ENCODE results near the gene GATAD2B.
"Not testable (repeated sequence)": the region's sequence is repeated elsewhere in the genome, so short reads cannot be mapped to it uniquely, and the experiment has no call there.

The GATAD2B gene

DNA sequence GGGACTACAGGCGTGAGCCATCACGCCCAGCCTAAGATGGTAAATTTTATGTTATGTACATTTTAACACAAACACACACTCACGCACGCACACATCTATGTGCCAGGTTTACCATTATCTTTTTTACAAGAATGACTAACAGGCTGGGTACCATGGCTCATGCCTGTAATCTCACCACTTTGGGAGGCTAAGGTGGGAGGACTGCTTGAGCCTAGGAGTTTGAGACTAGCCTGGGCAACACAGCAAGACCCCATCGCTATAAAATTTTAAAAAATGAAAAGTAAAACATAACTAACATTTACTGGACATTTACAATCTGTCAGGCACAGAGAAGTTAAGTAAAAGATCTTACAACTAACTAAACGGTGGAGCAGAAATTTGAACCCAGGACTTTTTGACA, 14.7 kb downstream of the GATAD2B start:
- Histone ChIP-seq H3K9ac (ENCODE audit: low read length in 2 of 2) (no peak overlapping the region), H3K4me1 (ENCODE audit: control insufficient read depth, insufficient read depth, low read length) (no peaks in the 10 kb centered on the region), H3K27ac (ENCODE audit: low read length) (no peak overlapping the region), H3K27me3 (ENCODE audit: control insufficient read depth in 1 of 2, insufficient read depth in 2 of 2, low read length in 2 of 2) (no peaks in the 10 kb centered on the region), H3K36me3 (ENCODE audit: control insufficient read depth in 2 of 2, insufficient read depth in 2 of 2, low read length in 2 of 2) (peaks cover 0 to 2% of the 10 kb centered on the region in 2 donors), H3K9me3 (ENCODE audit: control insufficient read depth in 2 of 2, low read length in 2 of 2) (no peaks in the 10 kb centered on the region), H3K4me3 (ENCODE audit: low read length in 2 of 2) (no peak overlapping the region)

DNA sequence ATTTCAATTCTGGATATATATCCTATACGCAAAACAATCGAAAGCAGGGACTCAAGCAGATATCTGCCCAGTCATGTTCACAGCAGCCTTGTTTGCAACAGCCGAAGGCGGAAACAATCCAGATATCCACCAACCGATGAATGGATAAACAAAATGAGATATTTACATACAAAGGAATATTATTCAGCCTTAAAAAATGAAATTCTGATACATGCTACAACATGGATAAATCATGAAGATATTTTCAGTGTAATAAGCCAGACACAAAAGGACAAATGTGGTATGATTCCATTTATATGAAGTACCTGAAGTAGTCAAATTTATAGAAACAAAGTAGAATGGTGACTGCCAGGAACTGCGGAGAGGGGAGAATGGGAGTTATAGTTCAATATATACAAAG, 15.6 kb downstream of the GATAD2B start:
- no peaks in the 10 kb centered on the region for H3K27me3 ChIP-seq (ENCODE audit: control insufficient read depth in 1 of 2, insufficient read depth in 2 of 2, low read length in 2 of 2)

DNA sequence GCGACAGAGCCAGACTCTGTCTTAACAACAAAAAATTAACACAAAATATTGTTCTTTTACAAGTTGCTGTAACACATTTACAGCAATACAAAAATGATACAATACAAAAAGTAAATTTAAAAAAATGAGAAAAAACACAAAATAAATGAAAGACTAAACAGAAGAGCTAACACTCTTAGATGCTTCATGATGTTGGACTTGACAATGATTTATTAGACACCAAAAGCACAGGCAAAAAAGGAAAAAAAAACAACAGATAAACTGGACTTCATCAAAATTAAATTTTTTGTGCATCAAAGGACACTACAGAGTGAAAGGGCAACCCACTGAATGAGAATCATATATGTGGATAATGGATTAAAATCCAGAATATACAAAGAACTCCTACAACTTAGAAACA, 16.4 kb downstream of the GATAD2B start:
- Histone ChIP-seq H3K36me3 (ENCODE audit: control insufficient read depth in 2 of 2, insufficient read depth in 2 of 2, low read length in 2 of 2) (peaks cover 0 to 2% of the 10 kb centered on the region in 2 donors), H3K4me3 (ENCODE audit: low read length in 2 of 2) (no peak overlapping the region), H3K9me3 (ENCODE audit: control insufficient read depth in 2 of 2, low read length in 2 of 2) (no peaks in the 10 kb centered on the region), H3K9ac (ENCODE audit: low read length in 2 of 2) (no peak overlapping the region), H3K27ac (ENCODE audit: low read length) (no peak overlapping the region), H3K4me1 (ENCODE audit: control insufficient read depth, insufficient read depth, low read length) (no peaks in the 10 kb centered on the region), H3K27me3 (ENCODE audit: control insufficient read depth in 1 of 2, insufficient read depth in 2 of 2, low read length in 2 of 2) (no peaks in the 10 kb centered on the region)

More for the DNA sequence above, 15.6 kb downstream of the GATAD2B start:
- Histone ChIP-seq H3K4me3 (ENCODE audit: low read length in 2 of 2) (no peak overlapping the region), H3K9ac (ENCODE audit: low read length in 2 of 2) (no peak overlapping the region), H3K27ac (ENCODE audit: low read length) (no peak overlapping the region), H3K4me1 (ENCODE audit: control insufficient read depth, insufficient read depth, low read length) (no peaks in the 10 kb centered on the region), H3K9me3 (ENCODE audit: control insufficient read depth in 2 of 2, low read length in 2 of 2) (no peaks in the 10 kb centered on the region), H3K36me3 (ENCODE audit: control insufficient read depth in 2 of 2, insufficient read depth in 2 of 2, low read length in 2 of 2) (peaks cover 0 to 2% of the 10 kb centered on the region in 2 donors)

DNA sequence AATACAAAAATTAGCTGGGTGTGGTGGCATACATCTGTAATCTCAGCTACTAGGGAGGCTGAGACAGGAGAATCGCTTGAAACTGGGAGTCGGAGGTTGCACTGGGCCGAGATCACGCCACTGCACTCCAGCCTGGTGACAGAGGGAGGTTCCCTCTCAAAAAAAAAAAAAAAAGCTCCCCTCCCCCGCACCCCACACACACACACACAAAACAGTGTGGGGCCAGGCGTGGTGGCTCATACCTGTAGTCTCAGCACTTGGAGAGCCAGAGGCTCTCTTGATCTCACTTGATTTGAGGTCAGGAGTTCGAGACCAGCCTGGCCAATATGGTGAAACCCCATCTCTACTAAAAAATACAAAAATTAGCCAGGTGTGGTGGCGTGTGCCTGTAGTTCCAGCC, 16.9 kb downstream of the GATAD2B start:
- H3K9ac ChIP-seq (ENCODE audit: low read length in 2 of 2); H3K9me3 ChIP-seq (ENCODE audit: control insufficient read depth in 2 of 2, low read length in 2 of 2): not testable (repeated sequence)

DNA sequence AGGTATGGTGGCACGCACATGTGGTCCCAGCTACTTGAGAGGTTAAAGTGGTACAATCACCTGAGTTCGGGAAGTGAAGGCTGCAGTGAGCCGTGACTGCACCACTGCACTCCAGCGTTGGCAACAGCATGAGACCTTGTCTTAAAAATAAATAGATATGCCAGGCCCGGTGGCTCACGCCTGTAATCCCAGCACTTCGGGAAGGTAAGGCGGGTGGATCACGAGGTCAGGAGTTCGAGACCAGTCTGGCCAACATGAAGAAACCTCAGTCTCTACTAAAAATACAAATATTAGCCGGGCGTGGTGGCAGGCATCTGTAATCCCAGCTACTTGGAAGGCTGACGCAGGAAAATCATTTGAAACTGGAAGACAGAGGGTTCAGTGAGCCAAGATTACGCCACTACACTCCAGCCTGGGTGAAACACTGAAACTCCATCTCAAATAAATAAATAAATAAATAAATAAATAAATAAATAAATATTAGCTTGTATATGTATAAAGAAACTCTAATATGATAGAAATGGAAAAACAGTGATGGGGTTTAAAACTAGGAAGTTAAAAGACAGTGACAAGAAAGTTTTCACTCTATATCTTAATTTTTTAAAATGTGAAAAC, 18.8 kb downstream of the GATAD2B start:
- no peaks in the 10 kb centered on the region for H3K27me3 ChIP-seq (ENCODE audit: control insufficient read depth in 1 of 2, insufficient read depth in 2 of 2, low read length in 2 of 2)
- H3K9ac ChIP-seq (ENCODE audit: low read length in 2 of 2), result no peak overlapping the region
- peaks cover 3 to 5% of the 10 kb centered on the region in 2 donors for H3K36me3 ChIP-seq (ENCODE audit: control insufficient read depth in 2 of 2, insufficient read depth in 2 of 2, low read length in 2 of 2)
- no peaks in the 10 kb centered on the region for H3K9me3 ChIP-seq (ENCODE audit: control insufficient read depth in 2 of 2, low read length in 2 of 2)
- H3K4me3 ChIP-seq (ENCODE audit: low read length in 2 of 2), result no peak overlapping the region
- H3K27ac ChIP-seq (ENCODE audit: low read length), result no peak overlapping the region
- no peaks in the 10 kb centered on the region for H3K4me1 ChIP-seq (ENCODE audit: control insufficient read depth, insufficient read depth, low read length)

More for the DNA sequence above, 16.9 kb downstream of the GATAD2B start:
- not testable (repeated sequence) for H3K36me3 ChIP-seq (ENCODE audit: control insufficient read depth in 2 of 2, insufficient read depth in 2 of 2, low read length in 2 of 2); H3K4me3 ChIP-seq (ENCODE audit: low read length in 2 of 2); H3K27me3 ChIP-seq (ENCODE audit: control insufficient read depth in 1 of 2, insufficient read depth in 2 of 2, low read length in 2 of 2); H3K27ac ChIP-seq (ENCODE audit: low read length); H3K4me1 ChIP-seq (ENCODE audit: control insufficient read depth, insufficient read depth, low read length)

DNA sequence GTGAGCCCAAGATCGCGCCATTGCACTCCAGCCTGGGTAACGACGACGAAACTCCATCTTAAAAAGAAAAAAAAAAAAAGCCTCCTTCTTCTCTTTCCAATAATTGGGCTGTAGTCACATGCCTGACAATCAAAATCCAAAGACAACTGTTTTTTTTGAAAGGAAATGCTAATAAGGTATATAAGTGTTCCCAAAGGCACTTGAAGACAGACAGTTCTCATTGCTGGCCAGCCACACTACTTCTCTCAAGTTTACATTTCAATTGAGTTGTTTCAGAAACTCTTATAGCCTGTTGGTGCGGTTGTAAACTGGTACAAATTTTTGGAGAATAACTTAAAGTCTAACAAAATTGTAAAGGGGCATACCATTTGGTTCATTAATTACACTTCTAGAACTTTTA, 23.3 kb downstream of the GATAD2B start:
- no peaks in the 10 kb centered on the region for H3K9me3 ChIP-seq (ENCODE audit: control insufficient read depth in 2 of 2, low read length in 2 of 2)
- H3K27me3 ChIP-seq (ENCODE audit: control insufficient read depth in 1 of 2, insufficient read depth in 2 of 2, low read length in 2 of 2), result no peaks in the 10 kb centered on the region
- peaks cover 3 to 8% of the 10 kb centered on the region in 2 donors for H3K36me3 ChIP-seq (ENCODE audit: control insufficient read depth in 2 of 2, insufficient read depth in 2 of 2, low read length in 2 of 2)
- no peak overlapping the region for H3K9ac ChIP-seq (ENCODE audit: low read length in 2 of 2)
- H3K4me3 ChIP-seq (ENCODE audit: low read length in 2 of 2), result no peak overlapping the region
- no peaks in the 10 kb centered on the region for H3K4me1 ChIP-seq (ENCODE audit: control insufficient read depth, insufficient read depth, low read length)
- no peak overlapping the region for H3K27ac ChIP-seq (ENCODE audit: low read length)

DNA sequence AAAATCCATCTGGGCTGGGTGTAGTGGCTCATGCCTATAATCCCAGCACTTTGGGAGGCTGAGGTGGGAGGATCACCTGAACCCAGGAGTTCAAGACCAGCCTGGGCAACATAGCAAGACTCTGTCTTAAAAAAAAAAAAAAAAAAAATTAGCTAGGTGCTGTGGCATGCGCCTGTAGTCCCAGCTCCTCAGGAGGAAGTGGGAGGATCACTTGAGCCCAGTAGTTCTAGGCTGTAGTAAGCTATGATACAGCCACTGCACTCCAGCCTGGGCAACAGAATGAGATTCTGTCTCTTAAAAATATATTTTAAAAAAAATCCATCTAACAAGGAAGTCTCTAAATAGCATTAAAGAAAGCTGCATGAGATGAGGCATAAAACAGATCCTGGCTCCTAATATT, 26.9 kb downstream of the GATAD2B start:
- H3K36me3 ChIP-seq (ENCODE audit: control insufficient read depth in 2 of 2, insufficient read depth in 2 of 2, low read length in 2 of 2); H3K9ac ChIP-seq (ENCODE audit: low read length in 2 of 2): not testable (repeated sequence)

DNA sequence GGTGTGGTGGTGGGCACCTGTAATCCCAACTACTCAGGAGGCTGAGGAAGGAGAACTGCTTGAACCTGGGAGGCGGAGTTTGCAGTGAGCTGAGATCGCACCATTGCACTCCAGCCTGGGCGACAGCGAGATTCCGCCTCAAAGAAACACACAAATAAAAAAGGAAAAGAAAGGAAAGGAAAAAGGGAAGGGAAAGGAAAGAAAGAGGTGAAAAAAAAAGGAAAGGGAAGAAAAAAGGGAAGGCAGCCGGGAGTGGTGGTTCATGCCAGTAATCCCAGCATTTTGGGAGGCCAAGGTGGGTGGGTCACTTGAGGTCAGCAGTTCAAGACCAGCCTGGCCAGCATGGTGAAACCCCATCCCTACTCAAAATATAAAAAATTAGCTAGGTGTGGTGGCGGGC, 31.7 kb downstream of the GATAD2B start:
- H3K36me3 ChIP-seq (ENCODE audit: control insufficient read depth in 2 of 2, insufficient read depth in 2 of 2, low read length in 2 of 2); H3K9ac ChIP-seq (ENCODE audit: low read length in 2 of 2); H3K27me3 ChIP-seq (ENCODE audit: control insufficient read depth in 1 of 2, insufficient read depth in 2 of 2, low read length in 2 of 2); H3K4me3 ChIP-seq (ENCODE audit: low read length in 2 of 2); H3K4me1 ChIP-seq (ENCODE audit: control insufficient read depth, insufficient read depth, low read length); H3K9me3 ChIP-seq (ENCODE audit: control insufficient read depth in 2 of 2, low read length in 2 of 2); H3K27ac ChIP-seq (ENCODE audit: low read length): not testable (repeated sequence)

More for the DNA sequence above, 26.9 kb downstream of the GATAD2B start:
- H3K4me3 ChIP-seq (ENCODE audit: low read length in 2 of 2); H3K9me3 ChIP-seq (ENCODE audit: control insufficient read depth in 2 of 2, low read length in 2 of 2); H3K27ac ChIP-seq (ENCODE audit: low read length); H3K4me1 ChIP-seq (ENCODE audit: control insufficient read depth, insufficient read depth, low read length); H3K27me3 ChIP-seq (ENCODE audit: control insufficient read depth in 1 of 2, insufficient read depth in 2 of 2, low read length in 2 of 2): not testable (repeated sequence)

DNA sequence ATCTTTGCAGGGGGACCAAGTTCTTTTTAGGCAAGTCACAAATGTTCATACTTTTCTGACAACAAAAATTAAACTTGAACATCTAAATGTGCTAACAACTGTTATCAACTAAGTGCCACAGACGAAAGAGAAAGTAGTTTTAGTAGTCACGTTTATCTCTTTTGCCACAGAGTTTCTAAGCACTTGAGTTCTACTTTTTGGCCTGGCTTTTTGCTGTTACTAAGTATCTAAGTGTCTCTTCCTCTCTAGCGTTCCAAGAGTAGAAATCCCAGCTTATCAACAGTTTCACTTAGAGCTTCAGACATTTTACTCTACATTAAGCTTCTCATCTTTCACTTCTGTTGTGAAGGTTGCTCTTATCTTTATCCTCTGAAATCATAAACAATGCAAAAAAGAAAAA, 34.2 kb downstream of the GATAD2B start:
- Histone ChIP-seq H3K27ac (ENCODE audit: low read length) (no peak overlapping the region), H3K4me3 (ENCODE audit: low read length in 2 of 2) (no peak overlapping the region), H3K27me3 (ENCODE audit: control insufficient read depth in 1 of 2, insufficient read depth in 2 of 2, low read length in 2 of 2) (no peaks in the 10 kb centered on the region), H3K9ac (ENCODE audit: low read length in 2 of 2) (no peak overlapping the region), H3K9me3 (ENCODE audit: control insufficient read depth in 2 of 2, low read length in 2 of 2) (no peaks in the 10 kb centered on the region), H3K36me3 (ENCODE audit: control insufficient read depth in 2 of 2, insufficient read depth in 2 of 2, low read length in 2 of 2) (no peaks in the 10 kb centered on the region), H3K4me1 (ENCODE audit: control insufficient read depth, insufficient read depth, low read length) (no peaks in the 10 kb centered on the region)

DNA sequence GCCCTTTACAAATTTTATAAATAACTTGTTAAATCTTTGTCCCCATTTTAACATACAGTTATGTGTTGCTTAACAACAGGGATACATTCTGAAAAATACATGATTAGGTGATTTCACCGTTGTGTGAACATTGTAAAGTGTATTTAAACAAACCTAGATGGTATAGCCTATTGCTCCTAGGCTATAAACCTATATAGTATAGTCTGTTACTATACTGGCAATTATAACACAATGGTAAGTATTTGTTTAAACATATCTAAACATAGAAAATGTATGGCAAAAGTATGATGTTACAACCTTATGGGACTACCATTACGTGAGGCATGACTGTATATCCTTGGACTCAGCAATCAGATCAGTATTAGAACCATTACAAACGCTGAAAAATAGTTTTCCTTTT, 36.6 kb downstream of the GATAD2B start:
- Histone ChIP-seq H3K27me3 (ENCODE audit: control insufficient read depth in 1 of 2, insufficient read depth in 2 of 2, low read length in 2 of 2) (no peaks in the 10 kb centered on the region), H3K9ac (ENCODE audit: low read length in 2 of 2) (no peak overlapping the region), H3K4me3 (ENCODE audit: low read length in 2 of 2) (no peak overlapping the region), H3K36me3 (ENCODE audit: control insufficient read depth in 2 of 2, insufficient read depth in 2 of 2, low read length in 2 of 2) (no peaks in the 10 kb centered on the region), H3K27ac (ENCODE audit: low read length) (no peak overlapping the region), H3K9me3 (ENCODE audit: control insufficient read depth in 2 of 2, low read length in 2 of 2) (no peaks in the 10 kb centered on the region), H3K4me1 (ENCODE audit: control insufficient read depth, insufficient read depth, low read length) (peaks cover 9% of the 10 kb centered on the region)

DNA sequence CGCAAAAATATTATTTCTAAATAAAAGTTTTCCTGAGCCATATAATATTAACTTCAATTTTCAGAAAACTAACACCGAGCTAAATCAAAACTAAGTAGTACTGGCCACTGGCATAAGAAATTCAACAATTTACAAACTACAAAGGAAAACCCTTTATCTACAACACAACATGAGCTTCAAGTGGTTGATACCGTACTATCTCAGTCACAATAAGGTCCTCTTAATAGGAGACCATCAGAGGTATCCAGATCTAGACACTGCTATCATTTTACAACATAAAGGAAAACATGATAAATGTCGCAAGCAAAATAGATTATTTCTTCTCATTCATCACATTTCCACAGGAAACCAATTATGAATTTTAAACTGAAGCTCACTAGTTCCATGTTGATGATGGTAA, 39.5 kb downstream of the GATAD2B start:
- Histone ChIP-seq H3K4me3 (ENCODE audit: low read length in 2 of 2) (no peak overlapping the region), H3K9ac (ENCODE audit: low read length in 2 of 2) (no peak overlapping the region), H3K9me3 (ENCODE audit: control insufficient read depth in 2 of 2, low read length in 2 of 2) (no peaks in the 10 kb centered on the region), H3K27me3 (ENCODE audit: control insufficient read depth in 1 of 2, insufficient read depth in 2 of 2, low read length in 2 of 2) (no peaks in the 10 kb centered on the region), H3K27ac (ENCODE audit: low read length) (no peak overlapping the region), H3K4me1 (ENCODE audit: control insufficient read depth, insufficient read depth, low read length) (peaks cover 16% of the 10 kb centered on the region), H3K36me3 (ENCODE audit: control insufficient read depth in 2 of 2, insufficient read depth in 2 of 2, low read length in 2 of 2) (no peaks in the 10 kb centered on the region)

Measured in stomach smooth muscle (tissue), 2 donors.